HG02852 (cell line): Measurements from ENCODE around the gene TLR2.

ENCODE experiments used
- ATAC-seq: cut with Tn5 transposase; IDR thresholded peaks from one replicate; pipeline ENCODE4 v1.9.1; 2021; ENCODE audit warnings: mild to moderate bottlenecking, moderate library complexity; ENCODE audit not compliant: unreplicated experiment

TLR2 gene

GRCh38 chr4:153728660-153729059, 44.6 kb downstream of the TLR2 start:
- peak; percentile 57 for ATAC-seq

- no peak for ATAC-seq
These were observed 45.8 kb downstream of the TLR2 start for GRCh38 chr4:153729895-153730294.

DNA sequence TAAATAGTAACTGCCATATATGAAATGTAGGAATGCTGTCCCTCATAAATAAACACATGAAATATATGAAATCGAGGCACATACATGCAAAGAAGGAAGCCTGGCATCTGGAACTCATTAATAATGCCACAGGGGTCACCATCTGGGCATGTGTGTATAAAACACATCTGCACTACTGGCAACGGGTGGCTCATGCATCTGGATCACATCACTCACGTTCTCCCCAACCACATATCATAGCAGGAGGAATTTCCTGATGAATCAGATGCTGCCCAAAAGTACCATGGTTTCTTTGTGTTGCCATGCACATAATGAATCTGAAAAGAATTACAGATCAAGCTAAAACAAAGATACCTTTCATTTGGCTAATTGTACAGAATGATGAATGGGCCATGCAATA, 47.2 kb downstream of the TLR2 start:
- no peak for ATAC-seq

DNA sequence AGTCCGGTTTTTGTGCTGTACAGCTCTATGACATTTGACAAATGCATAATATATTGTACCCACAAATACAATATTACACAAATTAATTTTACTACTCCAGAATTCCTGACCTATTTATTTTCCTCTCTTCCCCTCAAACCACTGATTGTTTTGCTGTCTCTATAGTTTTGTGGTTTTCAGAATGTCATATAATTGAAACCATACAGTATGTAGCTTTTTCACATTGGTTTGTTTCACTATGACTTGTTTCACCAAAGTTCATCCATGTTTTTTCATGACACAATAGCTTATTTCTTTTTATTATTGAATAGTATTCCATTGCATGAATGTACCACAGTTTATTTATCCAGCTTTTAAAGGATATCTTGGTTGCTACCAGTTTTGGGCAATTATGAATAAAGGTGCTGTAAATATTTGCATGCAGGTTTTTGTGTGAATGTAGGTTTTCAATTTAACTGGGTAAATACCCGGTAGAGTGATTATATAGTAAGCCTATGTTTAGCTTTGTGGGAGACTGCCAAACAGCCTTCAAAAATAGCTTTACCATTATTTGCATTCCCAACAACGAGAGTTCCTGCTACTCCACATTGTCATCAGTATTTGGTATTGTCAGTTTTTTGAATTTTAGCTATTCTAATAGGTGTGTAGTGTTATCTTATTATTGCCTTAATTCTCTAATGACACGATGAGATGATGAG, 49.8 kb downstream of the TLR2 start:
- no peak for ATAC-seq

- no peak for ATAC-seq
These were observed 51.9 kb downstream of the TLR2 start for GRCh38 chr4:153735906-153736461.

DNA sequence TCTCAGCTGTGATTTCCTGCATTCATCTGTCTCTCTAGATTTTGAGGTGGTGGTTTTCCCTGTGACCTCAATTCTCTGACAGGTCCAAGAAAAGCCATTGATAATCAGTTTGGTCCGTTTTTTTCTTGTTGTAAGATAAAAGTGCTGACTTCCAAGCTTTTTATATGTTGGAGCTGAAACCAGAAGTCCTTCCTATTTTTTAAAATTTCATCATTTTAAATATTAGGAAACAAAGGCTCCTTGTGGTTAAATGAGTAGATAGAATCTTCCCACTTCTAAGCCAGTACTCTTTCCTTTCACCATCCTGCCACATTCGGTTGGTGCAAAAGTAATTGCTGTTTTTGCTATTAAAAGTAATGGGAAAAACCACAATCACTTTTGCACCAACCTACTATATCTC, 57.5 kb downstream of the TLR2 start:
- no peak for ATAC-seq

DNA sequence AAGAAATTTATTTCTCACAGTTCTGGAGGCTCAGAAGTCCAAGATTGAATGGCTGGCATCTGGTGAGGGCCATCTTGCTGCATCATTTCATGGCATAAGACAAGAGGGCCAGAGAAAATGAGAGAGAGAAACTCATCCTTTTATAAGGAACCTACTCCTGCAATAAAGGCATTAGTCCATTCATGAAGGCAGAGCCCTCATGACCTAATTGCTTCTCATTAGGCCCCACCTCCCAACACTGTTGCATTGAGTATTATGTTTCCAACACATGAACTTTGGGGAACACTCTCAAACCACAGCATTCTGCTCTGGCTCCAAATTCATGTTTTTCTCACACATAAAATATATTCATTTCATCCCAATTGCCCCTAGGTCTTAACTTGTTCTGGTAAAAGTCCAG, 61.6 kb downstream of the TLR2 start:
- ATAC-seq: no peak

DNA sequence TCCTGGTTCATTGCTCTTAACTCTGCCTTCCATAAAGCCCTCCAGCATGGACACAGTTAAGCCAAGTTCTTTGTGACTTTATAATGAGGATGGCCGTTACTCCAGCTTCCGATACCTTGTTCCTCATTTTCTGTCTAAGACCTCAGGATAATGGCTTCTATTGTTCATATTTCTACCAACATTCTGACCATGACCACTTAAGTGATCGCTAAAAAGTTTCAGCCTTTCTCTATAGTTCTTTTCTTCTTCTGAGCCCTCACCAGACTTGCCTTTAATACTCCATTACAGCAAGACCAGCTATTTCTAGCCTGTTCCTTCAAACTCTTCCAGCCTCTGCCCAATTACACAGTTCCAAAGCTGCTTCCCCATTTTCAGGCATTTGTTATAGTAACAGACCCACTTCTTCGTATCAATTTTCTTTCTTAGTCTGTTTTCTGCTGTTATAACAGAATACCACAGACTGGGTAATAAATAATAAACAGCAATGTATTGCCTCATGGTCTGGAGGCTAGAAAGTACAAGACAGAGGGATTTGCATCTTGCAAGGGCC, 63.4 kb downstream of the TLR2 start:
- no peak for ATAC-seq

GRCh38 chr4:153748378-153748777, 64.3 kb downstream of the TLR2 start:
- ATAC-seq: no peak

GRCh38 chr4:153750197-153750817, 66.2 kb downstream of the TLR2 start:
- ATAC-seq: peak; percentile 85

- no peak for ATAC-seq
These were observed 71.1 kb downstream of the TLR2 start for GRCh38 chr4:153755186-153755585.
